ENCODE data around the gene BIRC7.
"Not testable (repeated sequence)": the region's sequence is repeated elsewhere in the genome, so short reads cannot be mapped to it uniquely, and the experiment has no call there.

BIRC7 gene

DNA sequence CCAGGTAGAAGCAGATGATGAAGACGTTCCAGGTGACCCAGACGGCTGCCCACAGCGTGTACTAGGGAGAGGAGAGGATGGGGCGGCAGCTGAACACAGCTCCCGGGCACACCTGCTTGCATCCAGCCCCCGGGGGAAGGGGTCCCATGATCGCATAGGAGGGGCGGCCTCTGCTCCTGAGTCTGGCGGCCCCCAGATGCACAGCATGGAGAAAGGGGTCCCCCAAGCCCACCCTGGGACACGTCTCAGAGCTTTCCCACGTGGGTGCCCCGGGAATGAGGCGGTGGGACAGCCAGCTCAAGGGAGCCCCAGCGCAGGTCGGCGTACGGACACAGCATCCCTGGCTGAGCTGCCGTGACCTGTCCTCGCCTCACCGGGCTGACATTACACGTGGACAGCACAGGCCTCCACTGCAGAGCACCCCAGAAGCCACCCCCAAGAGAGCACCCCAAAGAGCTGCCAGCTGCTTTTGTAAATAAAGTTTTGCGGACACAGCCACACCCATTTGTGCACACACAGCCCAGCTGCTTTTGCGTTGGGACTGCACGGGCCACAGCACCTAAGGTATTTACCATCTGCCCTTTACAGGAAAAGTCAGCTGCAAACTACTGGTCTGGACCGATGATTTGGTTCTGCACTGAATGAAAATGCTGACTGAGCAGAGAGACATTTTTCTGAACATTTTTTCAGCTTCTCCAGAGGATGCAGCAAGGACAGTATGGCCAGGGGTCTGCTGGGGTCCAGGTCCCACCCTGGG, 13.3 kb downstream of the BIRC7 start:
- no peak for DNase-seq (ENCODE audit: low read depth)

DNA sequence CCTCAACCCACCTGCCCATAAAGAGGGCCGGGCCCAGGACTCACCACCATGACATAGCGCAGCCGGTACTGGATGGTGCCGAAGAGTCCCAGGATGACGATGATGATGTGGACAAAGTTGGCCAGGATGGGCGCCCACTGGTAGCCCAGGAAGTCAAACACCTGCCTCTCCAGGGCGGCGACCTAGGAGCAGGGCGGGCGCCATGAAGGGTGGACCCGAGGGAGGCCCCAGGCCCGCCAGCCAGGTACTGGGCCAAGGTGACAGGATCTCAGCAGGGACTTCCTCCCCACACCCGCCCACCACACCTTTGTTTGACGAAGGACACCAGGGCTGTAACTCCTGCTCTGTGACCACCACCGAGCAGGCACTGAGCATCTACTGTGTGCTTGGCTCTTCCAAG, 14.2 kb downstream of the BIRC7 start:
- no peak for DNase-seq (ENCODE audit: low read depth)

- DNase-seq (ENCODE audit: low read depth), result not testable (repeated sequence)
Observed at GRCh38 chr20:63251350-63251749, 15.6 kb downstream of the BIRC7 start.

- DNase-seq (ENCODE audit: low read depth), result no peak
Observed at GRCh38 chr20:63252284-63252711, 16.6 kb downstream of the BIRC7 start.

- no peak for DNase-seq (ENCODE audit: low read depth)
Observed at GRCh38 chr20:63253065-63253437, 17.3 kb downstream of the BIRC7 start.

- DNase-seq (ENCODE audit: low read depth), result no peak
Observed at GRCh38 chr20:63253438-63254231, 17.9 kb downstream of the BIRC7 start.

- DNase-seq (ENCODE audit: low read depth), result no peak
Observed at GRCh38 chr20:63254232-63254605, 18.5 kb downstream of the BIRC7 start, which contains the start of gene NKAIN4. Gene NKAIN4 (minus strand): TSS chr20:63254463. CDS start chr20:63254450, 13 bp downstream.

GRCh38 chr20:63254606-63255384, 19.1 kb downstream of the BIRC7 start:
- DNase-seq (ENCODE audit: low read depth), result no peak

GRCh38 chr20:63255931-63256704, 20.4 kb downstream of the BIRC7 start:
- DNase-seq (ENCODE audit: low read depth), result no peak

DNA sequence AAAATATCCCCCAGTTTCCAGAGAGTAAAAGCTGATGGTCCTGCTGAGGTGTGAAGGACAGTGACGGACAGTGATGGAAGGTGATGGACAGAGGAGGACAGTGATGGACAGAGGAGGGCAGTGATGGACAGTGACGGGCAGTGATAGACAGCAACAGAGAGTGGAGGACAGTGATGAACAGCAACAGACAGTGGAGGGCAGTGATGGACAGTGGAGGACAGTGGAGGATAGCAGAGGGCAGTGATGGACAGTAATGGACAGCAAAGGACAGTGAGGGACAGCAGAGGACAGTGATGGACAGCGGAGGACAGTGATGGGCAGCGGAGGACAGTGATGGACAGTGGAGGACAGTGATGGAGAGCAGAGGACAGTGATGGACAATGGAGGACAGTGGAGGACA, 21.2 kb downstream of the BIRC7 start:
- DNase-seq (ENCODE audit: low read depth), result no peak

- no peak for DNase-seq (ENCODE audit: low read depth)
Observed at GRCh38 chr20:63257629-63258028, 21.9 kb downstream of the BIRC7 start.

DNA sequence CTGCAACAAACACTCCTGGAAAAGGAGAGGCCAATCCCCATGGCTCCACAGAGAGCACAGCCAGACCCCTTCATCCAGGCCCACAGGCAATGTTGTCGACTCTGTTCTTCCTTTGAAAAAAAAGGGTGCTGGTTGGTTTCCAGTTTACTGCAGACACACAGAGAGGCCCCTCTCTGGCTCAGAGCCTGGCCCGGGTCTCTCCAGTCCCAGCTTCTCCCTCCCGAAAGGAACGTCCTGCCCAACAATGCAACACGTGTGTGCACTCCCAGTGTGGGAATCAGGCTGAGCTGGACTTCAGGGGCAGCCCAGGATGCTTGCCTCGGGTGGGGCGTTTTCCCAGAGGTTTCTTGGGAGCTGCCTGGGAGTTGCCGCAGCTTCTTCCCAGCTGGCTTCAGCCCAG, 23.1 kb downstream of the BIRC7 start:
- DNase-seq (ENCODE audit: low read depth), result no peak

GRCh38 chr20:63259734-63260460, 24.2 kb downstream of the BIRC7 start:
- no peak for DNase-seq (ENCODE audit: low read depth)

DNA sequence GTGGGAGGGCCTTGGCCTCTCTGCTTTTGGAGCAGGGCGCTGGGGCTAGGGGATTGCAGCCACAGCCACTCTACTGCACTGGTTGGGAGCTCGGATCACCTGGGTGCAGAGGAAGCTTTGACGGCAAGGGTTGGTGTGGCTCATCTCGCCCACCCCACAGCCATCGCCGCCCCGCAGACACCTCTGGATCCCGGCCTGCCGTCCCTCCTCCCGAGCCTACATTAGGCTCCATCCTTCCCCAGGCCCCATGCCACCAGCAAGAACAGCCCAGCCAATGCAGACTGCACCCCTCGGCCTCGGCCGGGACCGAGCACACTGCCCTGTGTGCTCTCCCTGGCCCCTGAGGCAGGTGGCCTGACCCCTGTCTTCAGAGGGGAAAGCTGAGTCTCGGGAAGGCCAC, 24.8 kb downstream of the BIRC7 start:
- DNase-seq (ENCODE audit: low read depth), result no peak

DNA sequence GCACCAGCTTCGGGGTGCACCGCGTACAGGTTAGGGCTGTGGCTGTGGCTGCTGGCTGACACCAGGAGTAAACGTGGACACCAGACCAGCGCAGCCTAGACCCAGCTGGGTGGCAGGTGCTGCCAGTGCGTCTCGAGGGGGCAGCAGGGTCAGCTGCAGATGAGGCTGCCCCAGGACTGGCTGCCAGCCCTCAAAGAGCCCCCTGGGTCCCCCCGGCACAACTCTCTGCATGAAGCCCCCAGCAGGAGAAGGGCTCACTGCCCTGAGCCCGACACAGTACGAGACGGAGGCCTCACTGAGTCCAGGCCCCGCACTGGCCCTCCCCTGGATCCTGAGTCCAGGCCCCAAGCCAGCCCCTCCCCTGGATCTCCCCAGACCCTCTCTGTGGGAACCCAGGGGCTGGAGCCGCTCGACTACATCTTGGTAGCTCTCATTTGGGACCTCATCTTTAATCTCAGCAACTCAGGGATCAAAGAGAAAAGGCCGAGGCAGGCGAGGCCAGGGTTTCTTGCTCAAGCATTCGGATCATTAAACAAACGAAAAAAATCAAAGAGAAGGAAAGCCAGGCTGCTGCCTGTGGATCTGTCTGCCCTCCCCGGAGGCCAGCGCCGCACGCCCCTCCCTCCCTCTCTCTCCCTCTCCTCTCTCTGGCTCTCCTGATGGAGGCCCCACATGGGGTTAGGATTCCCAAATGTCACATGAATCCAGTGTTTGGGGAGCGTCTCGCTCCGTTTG, 25.5 kb downstream of the BIRC7 start:
- no peak for DNase-seq (ENCODE audit: low read depth)

- no peak for DNase-seq (ENCODE audit: low read depth)
Observed at GRCh38 chr20:63261795-63262528, 26.3 kb downstream of the BIRC7 start.

- no peak for DNase-seq (ENCODE audit: low read depth)
Observed at GRCh38 chr20:63262836-63263235, 27.1 kb downstream of the BIRC7 start.

DNA sequence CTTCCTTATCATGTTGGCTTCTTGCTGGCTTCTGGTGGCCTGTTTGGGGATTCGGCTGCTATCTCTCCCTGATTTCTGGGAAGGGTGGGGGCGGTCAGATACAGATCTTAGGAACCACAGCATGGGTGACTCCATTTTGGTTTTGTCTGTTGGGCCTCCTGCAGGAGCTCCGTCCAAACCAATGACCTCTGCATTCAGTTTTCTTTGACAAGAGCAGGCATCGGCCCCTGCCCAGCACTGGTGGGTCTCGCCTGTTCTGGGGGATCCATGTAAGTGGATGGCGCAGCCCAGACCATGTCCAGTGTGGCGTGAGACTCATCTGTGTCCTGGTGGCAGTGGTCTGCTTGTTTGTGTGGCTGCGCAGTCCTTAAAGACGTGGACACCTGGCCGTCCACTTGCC, 28.3 kb downstream of the BIRC7 start:
- DNase-seq (ENCODE audit: low read depth), result no peak

DNA sequence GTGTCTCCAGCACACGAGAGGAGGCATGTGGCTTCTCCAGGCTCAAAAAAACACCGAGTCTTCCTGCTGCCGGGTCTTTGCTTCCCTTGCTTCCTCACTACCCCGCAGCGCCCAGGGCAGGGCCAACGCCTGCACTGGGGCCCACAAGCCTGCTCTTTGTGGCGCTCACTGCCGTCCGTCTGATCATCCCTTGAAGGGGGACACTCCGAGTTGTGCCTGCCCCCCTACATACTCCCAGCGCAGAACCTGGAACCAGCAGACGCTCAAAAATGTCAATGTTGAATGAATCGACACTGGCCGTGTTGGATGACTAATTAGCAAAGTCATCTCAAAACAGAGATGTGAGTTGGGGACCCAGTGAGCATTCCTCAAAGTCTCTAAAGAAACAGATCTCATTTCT, 28.8 kb downstream of the BIRC7 start:
- DNase-seq (ENCODE audit: low read depth), result no peak
